Neutrophil (primary cell): Measurements from ENCODE around the gene KRTAP2-2.
"Not testable (repeated sequence)": the region's sequence is repeated elsewhere in the genome, so short reads cannot be mapped to it uniquely, and the experiment has no call there.

Experiments used
- H3K27ac ChIP-seq: fragments of 200-600 bp; sonication (generic); 2 replicates; pipeline ENCODE4 v1.5.1; 2016; ENCODE audit warnings: mild to moderate bottlenecking, moderate library complexity
- H3K27me3 ChIP-seq: fragments of 200-600 bp; sonication (generic); 2 replicates; pipeline ENCODE4 v1.6.0; 2016; ENCODE audit warnings: mild to moderate bottlenecking
- H3K36me3 ChIP-seq: fragments of 200-600 bp; sonication (generic); 2 replicates; pipeline ENCODE4 v1.5.1; 2017
- H3K4me1 ChIP-seq, 2 experiments: fragments of 200-600 bp in 1 of 2; sonication (generic) in 1 of 2; 1 replicate in 1 of 2; 2 replicates in 1 of 2; pipeline versions ENCODE4 v1.5.1 to v1.6.1; 2013 to 2016; ENCODE audit warnings: low read depth in 1 of 2, low read length in 1 of 2, mild to moderate bottlenecking in 1 of 2, moderate library complexity in 1 of 2; ENCODE audit not compliant: control insufficient read depth in 1 of 2, insufficient read depth in 1 of 2
- H3K4me3 ChIP-seq, 2 experiments: fragments of 200-600 bp in 1 of 2; sonication (generic) in 1 of 2; 1 replicate in 1 of 2; 2 replicates in 1 of 2; pipeline ENCODE4 v1.5.1; 2013 to 2016; ENCODE audit warnings: low read depth in 1 of 2, low read length in 1 of 2, mild to moderate bottlenecking in 1 of 2, moderate library complexity in 1 of 2
- H3K9me3 ChIP-seq: fragments of 200-600 bp; sonication (generic); 2 replicates; pipeline ENCODE4 v1.5.1; 2016
- CTCF ChIP-seq: fragments of 200-600 bp; sonication (generic); IDR thresholded peaks from 2 replicates; pipeline ENCODE4 v1.5.1; 2016; ENCODE audit warnings: antibody characterized with exemption

Gene KRTAP2-2

GRCh38 chr17:41057547-41057946 is 2.5 kb upstream of the KRTAP2-2 start:
- no peak for TF ChIP-seq CTCF
- Histone ChIP-seq H3K27me3 (peaks cover 71% of the 10 kb centered on the region), H3K36me3 (no peaks in the 10 kb centered on the region), H3K4me3 (no peak overlapping the region), H3K27ac (no peak overlapping the region), H3K4me1 (no peaks in the 10 kb centered on the region), H3K9me3 (no peaks in the 10 kb centered on the region)

DNA sequence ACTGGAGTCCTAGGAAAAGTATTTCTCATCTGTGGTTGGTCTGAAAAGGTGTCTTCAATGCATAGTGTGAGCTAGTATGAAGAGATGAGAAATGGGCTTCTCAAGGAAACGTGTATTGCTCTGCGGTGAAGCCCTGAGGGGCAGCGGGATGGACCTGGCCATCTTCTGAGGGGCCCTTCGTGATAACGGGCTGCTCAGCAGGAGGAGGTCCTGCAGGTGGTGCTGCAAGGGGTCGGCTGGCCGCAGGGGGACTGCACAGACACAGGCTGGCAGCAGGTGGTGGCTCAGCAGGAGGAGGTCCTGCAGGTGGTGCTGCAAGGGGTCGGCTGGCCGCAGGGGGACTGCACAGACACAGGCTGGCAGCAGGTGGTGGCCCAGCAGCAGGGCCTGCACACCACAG is 474 bp downstream of the KRTAP2-2 start:
- H3K27ac ChIP-seq = not testable (repeated sequence)

GRCh38 chr17:41054025-41054424 is 1.0 kb downstream of the KRTAP2-2 start:
- Histone ChIP-seq H3K36me3 (no peaks in the 10 kb centered on the region), H3K27me3 (peaks cover 49% of the 10 kb centered on the region), H3K4me3 (no peak overlapping the region), H3K4me1 (no peaks in the 10 kb centered on the region), H3K27ac (no peak overlapping the region), H3K9me3 (no peaks in the 10 kb centered on the region)
- no peak for TF ChIP-seq CTCF

More for the DNA sequence above, 474 bp downstream of the KRTAP2-2 start:
- H3K36me3 ChIP-seq, H3K4me1 ChIP-seq, H3K4me3 ChIP-seq, H3K9me3 ChIP-seq: not testable (repeated sequence)
- peaks cover 51% of the 10 kb centered on the region for H3K27me3 ChIP-seq

DNA sequence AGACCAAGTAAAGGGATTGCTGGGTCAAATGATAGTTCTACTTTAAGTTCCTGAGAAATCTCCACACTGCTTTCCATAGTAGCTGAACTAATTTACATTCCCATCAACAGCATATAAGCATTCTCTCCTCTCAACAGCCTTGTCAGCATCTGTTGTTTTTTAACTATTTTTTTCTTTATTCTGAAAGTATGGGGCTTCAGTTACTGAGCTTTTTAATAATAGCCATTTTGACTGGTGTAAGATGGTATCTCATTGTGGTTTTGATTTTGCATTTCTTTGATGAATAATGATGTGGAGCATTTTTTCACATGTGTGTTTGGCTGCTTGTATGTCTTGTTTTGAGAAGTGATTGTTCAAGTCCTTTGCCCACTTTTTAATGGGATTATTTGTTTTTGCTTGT is 2.5 kb downstream of the KRTAP2-2 start:
- no peak for TF ChIP-seq CTCF
- Histone ChIP-seq H3K4me1 (no peaks in the 10 kb centered on the region), H3K9me3 (no peaks in the 10 kb centered on the region), H3K27me3 (peaks cover 49% of the 10 kb centered on the region), H3K36me3 (no peaks in the 10 kb centered on the region), H3K4me3 (no peak overlapping the region), H3K27ac (no peak overlapping the region)

DNA sequence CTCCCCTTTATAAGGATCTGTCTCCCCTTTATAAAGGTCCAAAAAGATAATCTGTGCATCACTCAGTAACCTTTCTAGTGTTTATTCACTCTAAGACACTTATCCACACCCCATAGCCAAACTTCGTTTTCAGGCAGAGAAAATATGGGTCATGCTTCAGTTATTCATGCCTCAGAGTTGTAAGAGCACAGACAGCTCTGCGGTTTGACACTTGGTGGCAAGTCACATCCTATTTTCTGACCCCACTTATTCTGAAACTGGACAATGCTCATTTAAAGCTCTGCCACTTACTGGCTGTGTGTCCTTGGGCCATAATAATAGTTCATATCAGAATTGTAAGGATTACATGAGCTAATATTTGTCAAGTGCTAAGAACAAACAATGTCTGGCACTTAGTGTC is 5.9 kb downstream of the KRTAP2-2 start:
- Histone ChIP-seq H3K36me3 (no peaks in the 10 kb centered on the region), H3K9me3 (no peaks in the 10 kb centered on the region), H3K4me1 (no peaks in the 10 kb centered on the region), H3K4me3 (no peak overlapping the region), H3K27ac (no peak overlapping the region), H3K27me3 (peaks cover 46% of the 10 kb centered on the region)
- TF ChIP-seq CTCF = no peak

GRCh38 chr17:41048441-41048840 is 6.6 kb downstream of the KRTAP2-2 start:
- H3K27me3 ChIP-seq = peaks cover 46% of the 10 kb centered on the region
- no peaks in the 10 kb centered on the region for H3K4me1 ChIP-seq
- H3K9me3 ChIP-seq = no peaks in the 10 kb centered on the region
- no peak for TF ChIP-seq CTCF
- H3K4me3 ChIP-seq = no peak overlapping the region
- no peak overlapping the region for H3K27ac ChIP-seq
- no peaks in the 10 kb centered on the region for H3K36me3 ChIP-seq

- peaks cover 46% of the 10 kb centered on the region for H3K27me3 ChIP-seq
- not testable (repeated sequence) for H3K4me1 ChIP-seq, H3K9me3 ChIP-seq, H3K4me3 ChIP-seq, H3K27ac ChIP-seq, H3K36me3 ChIP-seq
These were observed 8.1 kb downstream of the KRTAP2-2 start, which contains the start of gene KRTAP2-1 for GRCh38 chr17:41046735-41047465. Gene KRTAP2-1 (minus strand): TSS chr17:41047316. CDS start chr17:41047267, 49 bp downstream.
